Loucy (cell line): ENCODE results near the gene ADGRL3.

ENCODE experiments used
- EZH2phosphoT487 ChIP-seq: fragments of 200-600 bp; IDR thresholded peaks from 2 replicates; pipeline ENCODE4 v1.6.1; 2018; ENCODE audit warnings: antibody characterized with exemption, mild to moderate bottlenecking, moderate library complexity, borderline replicate concordance
- TF ChIP-seq, protein P1 (sequence below): fragments of 200-600 bp; sonication (generic); conservative IDR thresholded peaks from 2 replicates; pipeline ENCODE4 v1.5.1; 2014; ENCODE audit warnings: mild to moderate bottlenecking, antibody characterized with exemption, low read length

DNA sequence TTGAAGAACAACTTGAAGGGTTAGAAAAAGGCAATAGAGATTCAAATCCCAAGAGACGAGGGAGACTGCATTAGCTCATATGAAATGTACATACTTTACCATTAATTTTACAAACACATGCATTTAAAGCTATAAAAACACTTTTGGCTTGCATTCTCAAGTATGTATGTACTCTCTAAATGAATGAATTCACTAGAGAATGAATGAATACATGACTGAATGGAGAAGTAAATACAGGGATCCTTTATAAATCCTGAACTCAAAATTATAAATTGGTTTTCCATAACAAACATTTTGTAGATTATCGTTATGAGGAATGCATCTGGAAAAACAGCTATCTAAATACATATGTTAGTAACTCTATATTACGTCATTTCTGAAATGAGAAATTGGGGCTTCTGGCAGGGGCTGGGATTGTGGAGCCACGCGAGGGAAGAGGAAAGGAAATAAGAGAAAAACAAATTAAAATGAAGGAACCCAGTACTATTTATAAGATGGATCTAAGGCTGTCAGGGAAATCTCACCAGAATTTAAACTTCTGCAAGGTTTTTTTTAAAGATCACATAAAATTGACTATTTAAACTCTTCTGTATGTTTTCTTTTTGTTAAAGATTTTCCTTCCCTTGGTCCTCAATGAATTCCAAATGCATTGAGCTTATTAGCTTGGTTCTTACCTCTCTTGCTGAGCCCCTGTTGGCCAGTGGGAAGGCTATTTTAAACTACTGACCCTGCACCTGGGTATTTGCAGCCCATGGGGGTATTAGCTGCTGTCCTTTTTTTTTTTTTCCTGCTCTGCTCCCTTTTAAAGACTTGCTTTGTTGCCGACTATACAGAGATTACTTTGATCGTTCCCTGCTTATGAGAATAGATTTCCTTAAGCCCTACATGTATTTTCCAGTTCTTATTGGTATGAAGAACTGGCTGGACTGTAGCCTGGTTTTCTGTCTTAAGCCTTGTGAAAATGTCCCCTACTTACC lies 207.8 kb downstream of the ADGRL3 start:
- TF ChIP-seq, protein P1, sequence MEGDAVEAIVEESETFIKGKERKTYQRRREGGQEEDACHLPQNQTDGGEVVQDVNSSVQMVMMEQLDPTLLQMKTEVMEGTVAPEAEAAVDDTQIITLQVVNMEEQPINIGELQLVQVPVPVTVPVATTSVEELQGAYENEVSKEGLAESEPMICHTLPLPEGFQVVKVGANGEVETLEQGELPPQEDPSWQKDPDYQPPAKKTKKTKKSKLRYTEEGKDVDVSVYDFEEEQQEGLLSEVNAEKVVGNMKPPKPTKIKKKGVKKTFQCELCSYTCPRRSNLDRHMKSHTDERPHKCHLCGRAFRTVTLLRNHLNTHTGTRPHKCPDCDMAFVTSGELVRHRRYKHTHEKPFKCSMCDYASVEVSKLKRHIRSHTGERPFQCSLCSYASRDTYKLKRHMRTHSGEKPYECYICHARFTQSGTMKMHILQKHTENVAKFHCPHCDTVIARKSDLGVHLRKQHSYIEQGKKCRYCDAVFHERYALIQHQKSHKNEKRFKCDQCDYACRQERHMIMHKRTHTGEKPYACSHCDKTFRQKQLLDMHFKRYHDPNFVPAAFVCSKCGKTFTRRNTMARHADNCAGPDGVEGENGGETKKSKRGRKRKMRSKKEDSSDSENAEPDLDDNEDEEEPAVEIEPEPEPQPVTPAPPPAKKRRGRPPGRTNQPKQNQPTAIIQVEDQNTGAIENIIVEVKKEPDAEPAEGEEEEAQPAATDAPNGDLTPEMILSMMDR = no peak
- no peak for TF ChIP-seq EZH2phosphoT487
